Activated CD8-positive, alpha-beta memory T cell treated with anti-CD3 and anti-CD28 coated beads for 1 hour (primary cell): ENCODE data around the gene YTHDC1.
"Not testable (repeated sequence)": the region's sequence is repeated elsewhere in the genome, so short reads cannot be mapped to it uniquely, and the experiment has no call there.

ENCODE experiments used
- DNase-seq, 2 donors: peaks; one replicate each; pipeline ENCODE4 v3.0.0-alpha.2; 2020; ENCODE audit warnings: low read depth in 1 of 2; ENCODE audit errors: extremely low read depth in 1 of 2

YTHDC1 gene

DNA sequence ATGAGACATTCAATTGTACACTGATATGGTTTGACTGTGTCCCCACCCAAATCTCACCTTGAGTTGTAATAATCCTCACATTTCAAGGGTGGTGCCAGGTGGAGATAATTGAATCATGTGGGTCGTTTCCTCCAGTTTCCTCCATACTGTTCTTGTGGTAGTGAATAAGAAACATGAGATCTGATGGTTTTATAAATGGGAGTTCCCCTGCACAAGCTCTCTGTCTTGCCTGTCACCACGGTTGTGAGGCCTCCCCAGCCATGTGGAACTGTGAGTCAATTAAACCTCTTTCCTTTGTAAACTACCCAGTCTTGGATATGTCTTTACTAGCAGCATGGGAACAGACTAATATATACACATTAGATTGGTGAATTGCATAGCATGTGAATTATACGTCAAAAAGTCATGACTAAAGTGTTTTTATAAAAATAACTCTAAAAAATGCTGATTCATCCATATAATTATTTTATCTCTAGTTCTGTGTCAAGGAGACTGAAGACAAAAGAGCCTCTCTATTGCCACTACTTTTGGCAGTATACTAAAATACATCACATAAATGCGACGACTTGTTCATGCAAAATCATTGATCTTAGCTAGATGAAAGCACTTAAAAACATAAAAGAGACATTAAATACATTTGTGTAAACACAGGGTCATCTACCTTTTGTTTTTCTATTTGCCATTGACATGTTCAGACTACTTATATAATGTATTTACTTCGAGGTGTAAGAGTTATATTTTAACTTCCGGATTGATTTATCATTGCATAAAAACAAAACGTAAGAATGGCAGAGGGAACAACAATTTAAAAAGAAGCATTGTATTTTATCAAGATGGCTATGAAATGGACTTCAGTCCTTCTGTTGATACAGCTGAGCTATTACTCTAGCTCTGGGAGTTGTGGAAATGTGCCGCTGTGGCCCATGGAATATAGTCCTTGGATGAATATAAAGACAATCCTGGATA, 50.1 kb downstream of the YTHDC1 start:
- no peak for DNase-seq

DNA sequence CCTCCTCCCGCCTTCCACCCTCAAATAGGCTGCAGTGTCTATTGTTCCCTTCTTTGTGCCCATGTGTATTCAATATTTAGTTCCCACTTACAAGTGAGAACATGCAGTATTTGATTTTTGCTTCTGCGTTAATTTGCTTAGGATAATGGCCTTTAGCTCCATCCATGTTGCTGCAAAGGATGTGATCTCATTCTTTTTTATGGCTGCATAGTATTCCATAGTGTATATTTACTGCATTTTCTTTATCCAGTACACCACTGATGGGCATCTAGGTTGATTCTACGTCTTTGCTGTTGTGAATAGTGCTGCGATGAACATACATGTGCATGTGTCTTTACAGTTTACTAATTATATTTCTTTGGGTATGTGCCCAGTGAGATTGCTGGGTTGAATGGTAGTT, 52.8 kb downstream of the YTHDC1 start:
- no peak for DNase-seq

DNA sequence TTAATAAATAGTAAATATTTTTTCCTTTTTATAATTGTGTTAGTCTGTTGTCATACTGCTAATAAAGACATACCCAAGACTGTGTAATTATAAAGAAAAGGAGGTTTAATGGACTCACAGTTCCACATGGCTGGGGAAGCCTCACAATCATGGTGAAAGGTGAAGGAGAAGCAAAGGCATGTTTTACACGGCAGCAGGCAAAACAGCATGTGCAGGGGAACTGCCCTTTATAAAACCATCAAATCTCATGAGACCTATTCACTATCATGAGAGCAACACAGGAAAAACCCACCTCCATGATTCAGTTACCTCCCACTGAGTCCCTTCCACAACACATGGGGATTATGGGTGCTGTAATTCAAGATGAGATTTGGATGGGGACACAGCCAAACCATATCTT, 58.6 kb downstream of the YTHDC1 start:
- DNase-seq, result no peak

DNA sequence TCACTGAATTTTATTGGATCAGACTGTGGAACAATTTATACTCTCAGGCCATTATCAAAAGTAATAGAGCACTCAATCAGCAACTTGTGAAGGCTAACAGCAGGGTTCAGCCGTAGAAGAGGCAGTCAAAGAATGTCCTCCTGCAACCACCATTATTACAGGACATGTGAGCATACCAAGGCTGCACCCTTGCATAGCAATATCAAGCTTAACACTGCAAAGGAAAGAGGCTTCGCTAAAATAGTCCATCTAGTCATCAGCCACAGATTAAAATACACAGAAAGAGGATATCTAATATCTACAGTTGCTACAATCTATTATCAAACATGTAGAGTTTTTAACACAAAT, 61.5 kb downstream of the YTHDC1 start:
- no peak for DNase-seq

DNA sequence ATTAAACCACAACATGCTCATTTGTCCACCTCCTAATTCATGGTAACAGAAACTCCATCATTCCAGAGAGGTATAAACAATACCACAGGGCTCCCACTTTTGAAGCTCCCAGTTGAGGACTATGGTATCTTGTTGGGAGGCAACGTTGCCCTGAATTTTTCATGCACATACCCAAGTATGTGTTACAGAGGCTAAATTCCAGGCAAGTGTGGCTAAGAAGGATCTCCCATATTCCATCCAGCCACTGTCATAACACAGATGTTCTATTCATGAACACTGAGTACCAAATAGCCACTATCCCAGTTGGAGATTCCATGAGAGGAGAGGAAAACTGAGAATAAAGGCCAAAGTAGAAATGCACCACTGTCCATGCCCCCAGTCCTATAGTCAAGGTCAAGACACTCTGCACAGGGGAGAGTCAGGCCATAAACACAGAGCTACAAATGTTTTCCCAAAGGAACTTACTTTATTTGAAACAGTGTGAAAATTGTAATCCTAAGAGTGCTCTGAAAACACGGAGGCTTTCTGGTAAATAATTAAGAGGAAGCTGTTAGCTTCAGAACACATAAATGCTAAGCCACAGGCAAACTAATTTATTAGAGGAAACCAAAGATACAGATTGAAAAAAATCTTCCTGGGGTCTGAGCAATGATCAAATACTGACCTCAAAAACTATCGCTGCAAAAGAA, 62.0 kb downstream of the YTHDC1 start:
- no peak for DNase-seq

DNA sequence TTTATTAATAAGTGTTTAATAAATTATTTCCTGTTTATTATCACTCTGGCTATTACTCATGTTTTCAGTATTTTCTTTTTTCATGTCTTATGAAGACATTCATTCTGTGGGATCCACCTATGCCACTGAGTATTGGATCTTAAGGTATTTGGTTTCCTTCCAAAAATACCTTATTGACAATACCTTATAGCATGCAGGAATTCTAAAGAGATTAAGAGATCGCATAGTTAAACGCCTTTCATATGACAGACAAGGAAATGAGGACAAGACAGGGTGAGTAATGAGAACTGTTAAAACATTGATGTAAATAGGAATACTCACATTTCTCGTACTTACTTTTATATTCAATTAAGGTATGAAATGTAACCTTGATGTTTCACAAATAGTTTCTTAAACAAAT, 66.2 kb downstream of the YTHDC1 start:
- no peak for DNase-seq

DNA sequence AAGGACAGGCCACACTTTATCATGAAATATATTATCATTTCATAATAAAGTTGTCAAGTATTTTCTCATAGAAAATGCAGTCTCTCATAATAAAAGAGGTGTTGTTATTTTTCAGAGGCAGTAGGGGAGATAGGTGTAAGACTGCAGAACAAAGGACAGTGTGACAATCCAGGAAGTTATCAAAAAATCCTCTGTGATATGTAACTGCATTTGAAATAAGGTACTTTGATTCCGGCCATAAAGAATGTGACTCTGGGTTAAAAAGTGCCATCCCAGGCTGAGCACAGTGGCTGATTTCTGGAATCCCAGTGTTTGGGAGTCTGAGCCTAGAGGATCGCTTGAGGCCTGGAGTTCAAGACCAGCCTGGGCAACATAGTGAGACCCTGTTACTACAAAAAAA, 66.8 kb downstream of the YTHDC1 start:
- DNase-seq, result no peak

DNA sequence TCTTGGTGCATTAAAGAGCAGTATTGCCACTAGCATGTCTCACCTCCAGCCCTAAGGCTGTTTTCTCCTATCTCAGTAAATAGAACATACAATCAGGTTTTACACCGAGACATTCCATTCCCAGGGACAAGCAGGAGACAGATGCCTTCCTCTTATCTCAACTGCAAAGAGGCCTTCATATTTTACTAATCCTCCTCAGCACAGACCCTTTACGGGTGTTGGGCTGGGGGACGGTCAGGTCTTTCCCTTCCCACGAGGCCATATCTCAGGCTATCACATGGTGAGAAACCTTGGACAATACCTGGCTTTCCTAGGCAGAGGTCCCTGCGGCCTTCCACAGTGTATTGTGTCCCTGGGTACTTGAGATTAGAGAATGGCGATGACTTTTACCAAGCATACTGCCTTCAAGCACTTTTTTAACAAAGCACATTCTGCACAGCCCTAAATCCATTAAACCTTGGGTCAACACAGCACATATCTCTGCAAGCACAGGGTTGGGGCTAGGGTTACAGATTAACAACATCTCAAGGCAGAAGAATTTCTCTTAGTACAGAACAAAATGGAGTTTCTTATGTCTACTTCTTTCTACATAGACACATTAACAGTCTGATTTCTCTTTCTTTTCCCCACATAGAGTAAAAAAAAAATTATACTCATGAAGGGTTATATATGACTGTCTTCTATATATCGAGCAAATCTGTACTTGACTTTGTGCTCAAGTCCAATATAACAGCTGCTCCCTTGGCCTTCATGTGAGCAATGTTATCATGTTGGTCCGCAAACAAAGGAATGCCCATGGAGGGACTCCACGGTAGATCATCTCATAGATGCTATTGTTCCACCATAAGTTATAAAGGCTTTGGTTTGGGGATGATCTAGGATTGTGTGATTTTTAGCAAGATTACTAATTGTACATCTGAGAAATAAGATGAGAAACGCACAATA, 67.8 kb downstream of the YTHDC1 start:
- DNase-seq, result not testable (repeated sequence)

DNA sequence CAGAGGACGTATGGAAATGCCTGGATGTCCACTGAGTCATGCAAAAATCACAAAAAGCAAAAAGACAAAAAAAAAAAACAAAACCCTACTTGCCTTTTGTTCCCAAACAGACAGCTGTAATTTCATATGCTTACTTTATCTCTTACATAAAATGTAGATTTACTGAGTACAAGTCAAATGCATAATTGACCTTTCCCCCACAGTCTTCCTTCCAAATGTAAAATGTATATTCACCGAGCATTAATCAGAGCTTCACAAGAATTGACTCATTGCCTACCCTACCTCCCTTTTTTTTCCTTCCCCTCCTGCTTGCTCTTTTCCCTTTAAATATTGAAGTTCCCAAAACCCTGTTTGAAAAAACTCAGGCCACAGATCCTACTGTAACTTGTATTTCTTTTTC, 71.9 kb downstream of the YTHDC1 start:
- DNase-seq, result no peak

DNA sequence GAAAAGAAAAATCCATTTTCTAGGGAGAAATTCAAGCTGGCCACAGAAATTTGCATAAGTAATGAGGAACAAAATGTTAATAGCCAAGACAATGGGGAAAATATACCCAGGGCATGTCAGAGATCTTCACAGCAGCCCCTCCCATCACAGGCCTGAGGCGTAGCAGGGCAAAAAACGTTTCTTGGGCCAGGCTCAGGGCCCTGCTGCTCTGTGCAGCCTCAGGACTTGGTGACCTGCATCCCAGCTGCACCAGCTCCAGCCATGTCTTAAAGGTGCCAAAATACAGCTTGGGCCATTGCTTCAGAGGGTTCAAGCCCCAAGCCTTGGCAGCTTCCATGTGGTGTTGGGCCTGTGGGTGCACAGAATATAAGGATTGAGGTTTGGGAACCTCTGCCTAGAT, 72.3 kb downstream of the YTHDC1 start:
- no peak for DNase-seq

DNA sequence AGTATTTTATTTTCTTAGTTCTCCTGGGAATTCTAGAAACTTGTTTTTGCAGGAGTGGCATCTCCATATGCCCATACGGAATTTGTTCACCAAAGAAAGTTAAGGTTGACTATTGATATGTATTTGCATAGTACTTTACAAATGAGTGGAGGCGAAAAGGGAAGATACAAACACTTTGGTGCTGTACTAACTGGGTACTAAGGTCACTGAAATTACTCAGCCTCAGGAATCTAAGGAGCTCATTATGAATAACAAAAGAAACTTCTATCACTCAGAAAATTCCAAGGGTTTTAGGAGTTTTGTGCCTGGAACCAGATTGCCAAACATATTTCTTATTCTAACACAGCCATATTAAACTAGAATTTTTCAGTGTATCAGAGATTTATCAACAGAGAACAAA, 77.0 kb downstream of the YTHDC1 start:
- DNase-seq, result no peak

DNA sequence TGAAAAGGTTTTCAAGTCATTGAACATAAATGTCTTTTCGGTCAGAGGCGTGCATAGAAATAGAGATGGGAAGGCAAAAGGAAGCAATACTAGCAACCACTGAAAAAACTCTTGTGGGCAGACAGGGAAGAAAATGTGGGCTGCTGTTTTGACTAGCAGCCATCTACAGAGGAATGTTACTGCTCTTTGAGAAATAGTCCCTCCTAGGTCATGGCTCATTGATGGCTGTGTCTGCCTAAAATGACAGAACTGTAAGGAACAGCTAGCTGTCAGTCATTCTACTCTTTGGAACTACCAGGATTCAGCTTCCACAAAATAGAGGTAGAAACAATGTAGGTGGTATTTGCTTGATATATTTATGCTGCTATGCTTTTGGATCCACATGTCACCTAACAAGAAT, 77.5 kb downstream of the YTHDC1 start:
- DNase-seq, result no peak

DNA sequence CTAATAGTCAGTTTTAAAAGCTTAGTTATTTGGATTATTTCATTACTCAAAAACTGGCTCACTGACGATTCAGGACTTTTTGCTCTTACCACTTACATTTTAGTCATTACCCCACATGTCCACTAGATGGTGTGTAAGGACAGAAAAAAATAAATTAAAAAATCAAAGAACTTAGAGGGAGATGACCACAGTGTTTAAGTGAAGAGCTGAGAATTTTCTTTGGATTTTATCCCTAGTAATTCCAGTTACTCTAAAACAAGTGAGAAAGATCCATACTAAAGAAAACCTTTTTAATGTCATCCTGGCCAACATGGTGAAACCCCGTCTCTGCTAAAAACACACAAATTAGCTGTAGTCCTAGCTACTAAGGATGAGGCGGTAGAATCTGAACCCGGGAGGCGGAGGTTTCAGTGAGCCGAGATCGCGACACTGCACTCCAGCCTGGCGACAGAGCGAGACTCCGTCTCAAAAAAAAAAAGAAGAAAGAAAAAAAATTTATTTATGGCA, 78.0 kb downstream of the YTHDC1 start:
- no peak for DNase-seq

DNA sequence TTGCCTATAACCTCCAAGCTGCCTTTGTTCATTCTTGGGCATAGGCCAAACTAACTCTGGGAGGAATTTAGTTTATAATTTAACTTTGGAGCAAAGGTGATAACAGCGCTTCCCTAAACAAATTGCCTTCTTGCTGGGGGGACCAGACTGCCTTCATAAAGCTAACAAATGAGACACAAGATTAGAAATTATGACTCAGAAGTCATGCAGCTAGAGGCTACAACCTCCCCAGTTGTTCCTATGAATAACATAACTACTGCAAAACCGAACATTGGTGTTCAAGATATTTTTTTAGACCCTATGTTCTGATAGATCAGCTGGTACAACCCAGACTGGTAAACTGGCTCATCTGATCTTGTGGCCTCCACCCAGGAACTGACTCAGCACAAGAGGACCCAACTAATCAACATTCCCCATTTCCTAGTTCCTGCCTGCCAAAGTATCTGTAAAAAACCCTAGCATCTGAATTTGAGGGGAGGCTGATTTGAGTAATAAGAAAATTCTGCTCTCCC, 82.4 kb downstream of the YTHDC1 start:
- DNase-seq, result no peak

DNA sequence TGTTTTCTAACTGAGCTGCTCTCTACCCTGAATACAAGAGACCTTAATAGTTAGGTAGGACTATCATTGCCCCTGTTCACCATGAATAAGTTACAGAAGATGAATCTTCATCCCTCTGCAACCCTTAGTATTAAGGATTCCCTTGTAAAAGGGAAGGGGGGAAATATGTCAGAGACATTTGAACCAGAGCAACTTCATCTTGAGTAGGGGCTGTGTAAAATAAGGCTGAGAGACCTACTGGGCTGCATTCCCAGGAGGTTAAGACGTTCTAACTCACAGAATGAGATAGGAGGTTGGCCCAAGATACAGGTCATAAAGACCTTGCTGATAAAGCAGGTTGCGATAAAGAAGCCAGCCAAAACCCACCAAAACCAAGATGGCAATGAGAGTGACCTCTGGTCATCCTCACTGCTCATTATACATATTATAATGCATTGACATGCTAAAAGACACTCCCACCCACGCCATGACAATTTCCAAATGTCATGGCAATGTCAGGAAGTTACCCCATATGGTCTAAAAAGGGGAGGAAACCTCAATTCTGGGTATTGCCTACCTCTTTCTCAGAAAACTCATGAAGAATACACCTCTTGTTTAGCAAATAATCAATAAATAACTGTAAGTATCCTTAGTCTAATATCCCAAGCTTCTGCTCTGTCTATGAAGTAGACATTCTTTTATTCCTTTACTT, 84.9 kb downstream of the YTHDC1 start:
- no peak for DNase-seq
